Stimulated activated naive CD8-positive, alpha-beta T cell treated with anti-CD3 and anti-CD28 coated beads, Interleukin-15, amount 100 ng/mL, for 72 hours (primary cell): Measurements from ENCODE around the gene PLCG1.

Experiments used
- ATAC-seq: fragments of 150-1000 bp; cut with Tn5 transposase; 2 replicates; pipeline ENCODE4 v1.10.0; 2021; ENCODE audit warnings: mild to moderate bottlenecking, moderate library complexity
- DNase-seq, 2 donors: peaks; one replicate each; pipeline ENCODE4 v3.0.0; 2021 to 2022
- H3K27ac Mint-ChIP-seq, 2 donors: one replicate each; pipeline ENCODE4 v1.8.0; 2022; ENCODE audit warnings: mild to moderate bottlenecking in 2 of 2, mixed read lengths in 2 of 2, moderate library complexity in 2 of 2
- H3K27me3 Mint-ChIP-seq: one replicate; pipeline ENCODE4 v1.8.0; 2022; ENCODE audit warnings: mixed read lengths
- H3K4me1 Mint-ChIP-seq: one replicate; pipeline ENCODE4 v1.8.0; 2022; ENCODE audit warnings: mild to moderate bottlenecking, mixed read lengths
- H3K4me3 Mint-ChIP-seq, 2 donors: one replicate each; pipeline ENCODE4 v1.8.0; 2022; ENCODE audit warnings: mild to moderate bottlenecking in 2 of 2, mixed read lengths in 2 of 2, moderate library complexity in 1 of 2
- H3K9me3 Mint-ChIP-seq, 2 donors: one replicate each; pipeline ENCODE4 v1.8.0; 2022; ENCODE audit warnings: mixed read lengths in 2 of 2

PLCG1 gene

GRCh38 chr20:41135187-41135887, 2.0 kb upstream of the PLCG1 start:
- Mint-ChIP-seq H3K27me3 (no peaks in the 10 kb centered on the region), H3K4me1 (peaks cover 73% of the 10 kb centered on the region), H3K27ac (no peak overlapping the region), H3K4me3 (peak overlapping the region; percentile 81 to 82), H3K9me3 (no peaks in the 10 kb centered on the region)
- DNase-seq (peak; percentile 55 to 65), ATAC-seq (no peak)

DNA sequence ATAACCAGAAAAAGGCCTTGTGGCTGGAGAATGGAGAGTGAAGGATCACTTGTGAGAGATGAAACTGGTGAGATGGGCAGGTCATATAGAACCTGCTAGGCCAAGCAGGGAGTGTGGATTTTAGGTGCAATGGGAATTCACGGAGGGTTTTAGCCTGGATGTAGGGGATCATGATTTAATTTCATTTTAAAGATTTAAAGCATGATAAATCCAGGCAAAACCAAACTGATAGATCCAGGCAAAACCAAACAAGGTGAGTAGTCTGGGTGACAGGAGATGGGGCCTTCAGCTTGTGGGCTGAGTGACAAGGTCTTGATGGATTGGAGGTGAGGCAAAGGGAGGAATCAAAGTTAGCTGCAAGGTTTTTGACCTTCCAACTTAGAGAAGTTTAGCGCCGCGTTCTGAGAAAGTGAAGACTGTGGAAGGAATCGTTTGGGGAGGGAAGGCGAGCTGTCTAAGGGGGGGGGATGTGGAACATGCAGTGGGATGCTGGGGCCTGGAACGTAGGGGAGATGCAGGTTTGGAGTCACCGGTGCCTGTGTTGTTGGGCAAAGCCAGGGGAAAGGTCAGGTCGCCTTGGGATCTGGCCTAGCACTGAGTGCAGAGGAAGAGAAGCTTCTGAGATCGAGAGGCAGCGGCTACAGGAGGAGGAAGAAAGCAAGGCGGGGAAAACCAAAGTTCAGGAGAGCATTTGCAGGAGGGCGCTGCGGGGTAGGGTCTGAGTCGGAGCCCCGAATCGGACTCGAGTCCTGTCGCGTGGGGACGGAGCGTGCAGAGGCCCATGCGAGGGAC, 1.3 kb upstream of the PLCG1 start:
- no peak for ATAC-seq
- Mint-ChIP-seq H3K4me1 (peaks cover 73% of the 10 kb centered on the region), H3K4me3 (peak overlapping the region; percentile 81 to 82), H3K27me3 (no peaks in the 10 kb centered on the region), H3K27ac (peak overlapping the region; percentile 8 to 82), H3K9me3 (no peaks in the 10 kb centered on the region)
- DNase-seq, result no peak

GRCh38 chr20:41137614-41138474, 501 bp downstream of the PLCG1 start:
- peaks cover 79% of the 10 kb centered on the region for H3K4me1 Mint-ChIP-seq
- H3K27ac Mint-ChIP-seq, result peak overlapping the region; percentile 91 to 95
- no peaks in the 10 kb centered on the region for H3K9me3 Mint-ChIP-seq
- peak; percentile 54 for ATAC-seq
- no peaks in the 10 kb centered on the region for H3K27me3 Mint-ChIP-seq
- peak; percentile 85 to 87 for DNase-seq
- peak overlapping the region; percentile 88 to 90 for H3K4me3 Mint-ChIP-seq

DNA sequence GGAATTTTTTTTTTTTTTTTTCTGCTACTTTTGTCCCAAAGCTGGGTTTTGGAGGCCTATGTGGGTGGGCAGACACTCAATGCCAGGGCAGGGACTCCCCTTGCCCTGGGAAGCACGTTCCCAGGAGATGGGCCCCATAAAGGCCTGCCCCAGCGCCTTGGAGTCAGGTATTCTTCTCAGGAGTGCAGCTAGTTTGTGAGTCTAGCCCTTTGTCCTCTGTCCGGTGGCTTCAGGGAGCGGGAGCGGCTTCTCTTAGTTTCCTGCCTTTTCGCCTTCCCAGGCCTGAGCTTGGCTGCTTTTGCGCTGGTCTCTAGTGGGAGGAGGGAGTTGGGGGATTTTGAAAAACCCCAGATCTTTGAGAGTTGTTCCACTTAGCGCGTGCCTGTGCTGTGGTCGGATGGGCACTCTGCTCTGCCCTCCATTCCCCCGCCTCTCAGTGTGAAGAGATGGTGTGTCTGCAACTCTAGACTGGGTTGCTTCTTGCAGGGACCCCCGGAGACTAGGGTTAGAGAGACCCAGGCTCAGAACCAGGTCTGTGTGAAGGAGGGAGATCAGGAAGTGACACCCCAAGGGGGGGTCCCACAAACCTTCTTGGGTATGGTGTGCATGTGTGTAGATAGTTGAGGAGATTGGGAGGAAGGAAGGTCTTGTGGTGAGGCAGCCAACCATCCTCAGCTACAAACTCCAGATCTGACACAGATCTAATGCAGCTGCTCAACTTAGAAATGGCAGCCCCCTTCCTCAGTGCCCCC, 1.3 kb downstream of the PLCG1 start:
- Mint-ChIP-seq H3K4me1 (peaks cover 81% of the 10 kb centered on the region), H3K27ac (peak overlapping the region; percentile 91 to 95), H3K9me3 (no peaks in the 10 kb centered on the region), H3K27me3 (no peaks in the 10 kb centered on the region), H3K4me3 (peak overlapping the region; percentile 88 to 90)
- ATAC-seq, result peak; percentile 35
- peak; percentile 57 to 64 for DNase-seq

GRCh38 chr20:41139227-41140093, 2.1 kb downstream of the PLCG1 start:
- Mint-ChIP-seq H3K9me3 (no peaks in the 10 kb centered on the region), H3K27ac (peak overlapping the region; percentile 91 to 95), H3K4me3 (peak overlapping the region; percentile 88 to 90), H3K27me3 (no peaks in the 10 kb centered on the region), H3K4me1 (peaks cover 81% of the 10 kb centered on the region)
- ATAC-seq (no peak), DNase-seq (no peak)

GRCh38 chr20:41140226-41141133, 3.1 kb downstream of the PLCG1 start:
- peak overlapping the region; percentile 90 to 91 for H3K27ac Mint-ChIP-seq
- H3K9me3 Mint-ChIP-seq, result no peaks in the 10 kb centered on the region
- H3K4me1 Mint-ChIP-seq, result peaks cover 81% of the 10 kb centered on the region
- ATAC-seq (no peak), DNase-seq (no peak)
- H3K27me3 Mint-ChIP-seq, result no peaks in the 10 kb centered on the region
- peak overlapping the region; percentile 88 to 90 for H3K4me3 Mint-ChIP-seq

GRCh38 chr20:41141153-41141815, 3.9 kb downstream of the PLCG1 start:
- Mint-ChIP-seq H3K9me3 (no peaks in the 10 kb centered on the region), H3K27ac (peak overlapping the region; percentile 90 to 91), H3K4me3 (peak overlapping the region; percentile 88 to 90), H3K4me1 (peaks cover 81% of the 10 kb centered on the region), H3K27me3 (no peaks in the 10 kb centered on the region)
- DNase-seq (no peak), ATAC-seq (no peak)

DNA sequence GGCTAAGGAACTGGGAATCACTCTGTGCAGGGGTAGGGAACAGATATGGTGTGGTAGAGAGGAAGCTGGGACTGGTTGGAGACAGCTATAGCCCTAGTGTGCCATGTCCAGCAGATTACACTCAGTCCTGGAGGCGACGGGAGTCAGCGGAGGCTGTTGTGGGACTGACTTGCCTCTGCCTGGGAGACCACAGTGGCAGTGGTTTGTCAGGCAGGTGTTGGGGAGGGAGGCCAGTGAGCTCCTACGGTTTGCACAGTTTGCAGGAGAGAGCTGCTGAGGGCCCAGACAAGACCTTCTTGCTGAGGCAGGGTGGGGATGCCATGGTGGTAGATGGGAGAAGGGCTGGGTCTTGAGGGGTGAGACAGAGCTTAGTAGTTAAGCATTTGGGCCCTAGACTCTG, 4.9 kb downstream of the PLCG1 start:
- ATAC-seq, result no peak
- H3K9me3 Mint-ChIP-seq, result no peaks in the 10 kb centered on the region
- peak overlapping the region; percentile 88 to 90 for H3K4me3 Mint-ChIP-seq
- no peak for DNase-seq
- peaks cover 86% of the 10 kb centered on the region for H3K4me1 Mint-ChIP-seq
- no peaks in the 10 kb centered on the region for H3K27me3 Mint-ChIP-seq
- H3K27ac Mint-ChIP-seq, result peak overlapping the region; percentile 90 to 91

DNA sequence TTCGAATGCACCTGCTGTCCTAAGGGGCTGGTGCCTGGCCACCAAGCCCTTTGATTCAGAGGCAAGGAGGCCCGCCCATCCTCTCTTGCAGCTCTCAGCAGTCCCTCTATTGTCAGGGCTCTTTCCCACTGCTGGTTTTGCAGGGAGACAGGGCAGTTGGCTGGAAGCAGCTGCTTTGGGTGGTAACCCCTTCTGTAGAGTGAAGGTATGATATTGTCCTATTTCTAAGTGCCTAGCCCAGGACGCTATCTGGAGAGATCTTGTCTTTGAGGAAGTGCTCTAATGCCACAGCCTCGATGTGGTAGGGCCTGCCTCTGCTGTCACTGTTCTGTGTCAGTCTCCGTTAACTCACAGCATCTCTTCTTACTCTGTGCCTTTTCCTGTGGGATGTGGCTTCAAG, 5.6 kb downstream of the PLCG1 start:
- Mint-ChIP-seq H3K4me1 (peaks cover 93% of the 10 kb centered on the region), H3K9me3 (no peaks in the 10 kb centered on the region), H3K27ac (peak overlapping the region in 1 of 2 donors; percentile 52), H3K27me3 (no peaks in the 10 kb centered on the region), H3K4me3 (peak overlapping the region; percentile 88 to 90)
- DNase-seq (no peak), ATAC-seq (peak; percentile 33)

DNA sequence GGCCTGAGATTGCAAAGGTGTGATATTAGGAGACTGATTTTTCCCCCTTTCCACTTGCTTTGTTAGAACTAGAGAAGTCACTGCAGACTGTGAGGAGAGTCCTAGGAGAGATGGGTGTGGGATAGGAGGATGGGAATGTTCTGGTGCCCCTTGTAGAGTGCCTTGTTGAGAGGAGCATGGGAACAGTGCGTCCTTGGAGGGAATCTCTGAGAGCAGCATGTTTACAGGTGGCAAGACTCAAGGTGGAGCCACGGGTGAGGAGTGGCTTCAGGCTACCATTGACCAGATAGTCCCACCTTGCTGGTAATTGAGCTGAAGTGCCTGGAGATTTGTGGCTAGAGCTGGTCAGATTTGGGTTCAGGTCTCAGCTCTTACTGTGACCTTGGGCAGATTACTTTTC, 6.0 kb downstream of the PLCG1 start:
- Mint-ChIP-seq H3K9me3 (no peaks in the 10 kb centered on the region), H3K27me3 (no peaks in the 10 kb centered on the region), H3K27ac (peak overlapping the region in 1 of 2 donors; percentile 52), H3K4me1 (peaks cover 97% of the 10 kb centered on the region), H3K4me3 (peak overlapping the region; percentile 88 to 90)
- DNase-seq (no peak), ATAC-seq (no peak)

- Mint-ChIP-seq H3K9me3 (no peaks in the 10 kb centered on the region), H3K4me3 (peak overlapping the region; percentile 29 to 42), H3K27ac (peak overlapping the region; percentile 24 to 90), H3K4me1 (peaks cover 100% of the 10 kb centered on the region), H3K27me3 (no peaks in the 10 kb centered on the region)
- no peak for DNase-seq
- ATAC-seq, result no peak
These were observed 8.0 kb downstream of the PLCG1 start for GRCh38 chr20:41145317-41145716.

- peak overlapping the region; percentile 86 to 90 for H3K27ac Mint-ChIP-seq
- ATAC-seq (no peak), DNase-seq (no peak)
- peak overlapping the region; percentile 21 to 64 for H3K4me3 Mint-ChIP-seq
- peaks cover 100% of the 10 kb centered on the region for H3K4me1 Mint-ChIP-seq
- H3K9me3 Mint-ChIP-seq, result no peaks in the 10 kb centered on the region
- H3K27me3 Mint-ChIP-seq, result no peaks in the 10 kb centered on the region
These were observed 8.7 kb downstream of the PLCG1 start for GRCh38 chr20:41145821-41146620.
